GM12878 (cell line): ENCODE data around the gene CYP2C18.

Experiments
- JUNB ChIP-seq: IDR thresholded peaks from 2 replicates; pipeline ENCODE4 v1.6.1; 2016; ENCODE audit warnings: antibody characterized with exemption, mild to moderate bottlenecking
- TF ChIP-seq, protein P1 (sequence below): fragments of 450-650 bp; IDR thresholded peaks from 2 replicates; pipeline ENCODE4 v1.6.1; 2017; ENCODE audit warnings: mild to moderate bottlenecking
- TF ChIP-seq, protein P2 (sequence below), 3 experiments: IDR thresholded peaks in 2 of 3; conservative IDR thresholded peaks in 1 of 3; 2 replicates each; pipeline ENCODE4 v1.5.1; 2011; ENCODE audit warnings: low read depth in 3 of 3, low read length in 3 of 3, mild to moderate bottlenecking in 3 of 3, control low read depth in 2 of 3, moderate library complexity in 2 of 3, inconsistent platforms in 1 of 3, mixed read lengths in 1 of 3; ENCODE audit not compliant: control insufficient read depth in 2 of 3, insufficient read depth in 1 of 3; ENCODE audit errors: extremely low read depth in 1 of 3

DNA sequence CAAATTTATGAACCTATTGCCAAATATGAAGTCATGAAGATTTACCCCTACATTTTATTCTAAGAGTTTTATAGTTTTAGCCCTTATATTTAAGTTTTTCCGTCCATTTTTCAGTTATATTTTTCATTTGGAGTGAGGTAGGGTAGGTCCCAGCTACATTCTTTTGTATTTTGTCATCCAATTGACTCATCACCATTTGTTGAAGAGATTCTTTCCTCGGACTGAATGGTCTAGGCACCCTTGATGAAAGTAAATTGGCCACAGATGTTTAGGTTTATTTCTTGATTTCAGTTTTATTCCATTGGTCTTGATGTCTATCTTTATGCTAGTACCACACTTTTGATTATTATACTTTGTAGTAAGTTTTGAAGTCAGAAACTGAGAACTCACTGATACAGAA, 101.7 kb downstream of the CYP2C18 start:
- TF ChIP-seq, protein P1, sequence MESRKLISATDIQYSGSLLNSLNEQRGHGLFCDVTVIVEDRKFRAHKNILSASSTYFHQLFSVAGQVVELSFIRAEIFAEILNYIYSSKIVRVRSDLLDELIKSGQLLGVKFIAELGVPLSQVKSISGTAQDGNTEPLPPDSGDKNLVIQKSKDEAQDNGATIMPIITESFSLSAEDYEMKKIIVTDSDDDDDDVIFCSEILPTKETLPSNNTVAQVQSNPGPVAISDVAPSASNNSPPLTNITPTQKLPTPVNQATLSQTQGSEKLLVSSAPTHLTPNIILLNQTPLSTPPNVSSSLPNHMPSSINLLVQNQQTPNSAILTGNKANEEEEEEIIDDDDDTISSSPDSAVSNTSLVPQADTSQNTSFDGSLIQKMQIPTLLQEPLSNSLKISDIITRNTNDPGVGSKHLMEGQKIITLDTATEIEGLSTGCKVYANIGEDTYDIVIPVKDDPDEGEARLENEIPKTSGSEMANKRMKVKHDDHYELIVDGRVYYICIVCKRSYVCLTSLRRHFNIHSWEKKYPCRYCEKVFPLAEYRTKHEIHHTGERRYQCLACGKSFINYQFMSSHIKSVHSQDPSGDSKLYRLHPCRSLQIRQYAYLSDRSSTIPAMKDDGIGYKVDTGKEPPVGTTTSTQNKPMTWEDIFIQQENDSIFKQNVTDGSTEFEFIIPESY, result no peak
- TF ChIP-seq, protein P2, sequence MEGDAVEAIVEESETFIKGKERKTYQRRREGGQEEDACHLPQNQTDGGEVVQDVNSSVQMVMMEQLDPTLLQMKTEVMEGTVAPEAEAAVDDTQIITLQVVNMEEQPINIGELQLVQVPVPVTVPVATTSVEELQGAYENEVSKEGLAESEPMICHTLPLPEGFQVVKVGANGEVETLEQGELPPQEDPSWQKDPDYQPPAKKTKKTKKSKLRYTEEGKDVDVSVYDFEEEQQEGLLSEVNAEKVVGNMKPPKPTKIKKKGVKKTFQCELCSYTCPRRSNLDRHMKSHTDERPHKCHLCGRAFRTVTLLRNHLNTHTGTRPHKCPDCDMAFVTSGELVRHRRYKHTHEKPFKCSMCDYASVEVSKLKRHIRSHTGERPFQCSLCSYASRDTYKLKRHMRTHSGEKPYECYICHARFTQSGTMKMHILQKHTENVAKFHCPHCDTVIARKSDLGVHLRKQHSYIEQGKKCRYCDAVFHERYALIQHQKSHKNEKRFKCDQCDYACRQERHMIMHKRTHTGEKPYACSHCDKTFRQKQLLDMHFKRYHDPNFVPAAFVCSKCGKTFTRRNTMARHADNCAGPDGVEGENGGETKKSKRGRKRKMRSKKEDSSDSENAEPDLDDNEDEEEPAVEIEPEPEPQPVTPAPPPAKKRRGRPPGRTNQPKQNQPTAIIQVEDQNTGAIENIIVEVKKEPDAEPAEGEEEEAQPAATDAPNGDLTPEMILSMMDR (IDR thresholded peaks at IDR 0.05 in 2 of 3, conservative IDR thresholded peaks at IDR 0.05 in 1 of 3; ENCODE audit: control insufficient read depth in 2 of 3, extremely low read depth in 1 of 3, insufficient read depth in 1 of 3, low read depth in 3 of 3, low read length in 3 of 3), result no peak
- TF ChIP-seq JUNB, result no peak
